H9 (cell line): ENCODE results near the gene ULK4. TPM values are rescaled to one million over a fixed set of nuclear protein-coding genes. Genes with fewer than 3 reads are reported as not detected.

Experiments used
- DNase-seq: peaks from one replicate; pipeline ENCODE4 v3.0.0-alpha.2; 2017
- H2AFZ ChIP-seq: one replicate; pipeline ENCODE4 v1.6.1; 2013; ENCODE audit warnings: mild to moderate bottlenecking, low read length, control low read depth, moderate library complexity
- H2AK5ac ChIP-seq: 2 replicates; pipeline ENCODE4 v1.6.1; 2013; ENCODE audit warnings: low read length, control low read depth, mixed read lengths; ENCODE audit not compliant: insufficient read length
- H2BK120ac ChIP-seq: one replicate; pipeline ENCODE4 v1.6.1; 2013; ENCODE audit warnings: low read depth, mild to moderate bottlenecking, low read length, control low read depth, inconsistent platforms; ENCODE audit not compliant: poor library complexity, severe bottlenecking
- H2BK12ac ChIP-seq: 2 replicates; pipeline ENCODE4 v1.6.1; 2013; ENCODE audit warnings: low read length, control low read depth, mixed read lengths, low read depth; ENCODE audit not compliant: insufficient read length
- H2BK15ac ChIP-seq: 2 replicates; pipeline ENCODE4 v1.6.1; 2013; ENCODE audit warnings: low read depth, low read length, control low read depth
- H2BK20ac ChIP-seq: one replicate; pipeline ENCODE4 v1.6.1; 2013; ENCODE audit warnings: low read depth, mild to moderate bottlenecking, low read length, control low read depth, inconsistent platforms; ENCODE audit not compliant: poor library complexity, severe bottlenecking
- H2BK5ac ChIP-seq: 2 replicates; pipeline ENCODE4 v1.6.1; 2013; ENCODE audit warnings: low read length, control low read depth, mixed read lengths; ENCODE audit not compliant: insufficient read length
- H3K14ac ChIP-seq: 2 replicates; pipeline ENCODE4 v1.6.1; 2013; ENCODE audit warnings: low read length, control low read depth; ENCODE audit not compliant: insufficient read depth
- H3K18ac ChIP-seq: 2 replicates; pipeline ENCODE4 v1.6.1; 2013; ENCODE audit warnings: low read depth, mild to moderate bottlenecking, mixed read lengths, low read length, control low read depth; ENCODE audit not compliant: insufficient read length
- H3K23ac ChIP-seq: 2 replicates; pipeline ENCODE4 v1.6.1; 2013; ENCODE audit warnings: low read length, control low read depth, mixed read lengths, low read depth; ENCODE audit not compliant: insufficient read length
- H3K23me2 ChIP-seq: 2 replicates; pipeline ENCODE4 v1.6.1; 2013; ENCODE audit warnings: low read depth, mild to moderate bottlenecking, mixed read lengths, low read length, control low read depth; ENCODE audit not compliant: insufficient read length, poor library complexity, severe bottlenecking
- H3K27ac ChIP-seq: 2 replicates; pipeline ENCODE4 v1.5.1; 2013; ENCODE audit warnings: low read length, control low read depth, mixed read lengths, low read depth; ENCODE audit not compliant: insufficient read length
- H3K27me3 ChIP-seq: 2 replicates; pipeline ENCODE4 v1.6.1; 2013; ENCODE audit warnings: low read length, control low read depth, inconsistent platforms; ENCODE audit not compliant: insufficient read depth
- H3K4ac ChIP-seq: 2 replicates; pipeline ENCODE4 v1.6.1; 2013; ENCODE audit warnings: low read depth, mild to moderate bottlenecking, control low read depth, inconsistent platforms, low read length, moderate library complexity
- H3K4me1 ChIP-seq: 2 replicates; pipeline ENCODE4 v1.6.1; 2013; ENCODE audit warnings: low read length, control low read depth, inconsistent platforms; ENCODE audit not compliant: insufficient read depth
- H3K4me2 ChIP-seq: 2 replicates; pipeline ENCODE4 v1.6.1; 2013; ENCODE audit warnings: low read length, control low read depth, mixed read lengths; ENCODE audit not compliant: insufficient read length, insufficient read depth
- H3K56ac ChIP-seq: 2 replicates; pipeline ENCODE4 v1.6.1; 2013; ENCODE audit warnings: low read depth, mild to moderate bottlenecking, mixed read lengths, low read length, control low read depth; ENCODE audit not compliant: insufficient read length
- H3K79me1 ChIP-seq: 2 replicates; pipeline ENCODE4 v1.6.1; 2013; ENCODE audit warnings: low read depth, mild to moderate bottlenecking, moderate library complexity, low read length, control low read depth, inconsistent platforms; ENCODE audit not compliant: insufficient read depth, poor library complexity, severe bottlenecking
- H3K79me2 ChIP-seq: 2 replicates; pipeline ENCODE4 v1.6.1; 2013; ENCODE audit warnings: low read length, control low read depth, inconsistent platforms; ENCODE audit not compliant: insufficient read depth
- H3K9ac ChIP-seq: 2 replicates; pipeline ENCODE4 v1.6.1; 2013; ENCODE audit warnings: low read length, control low read depth, mixed read lengths; ENCODE audit not compliant: insufficient read length; ENCODE audit errors: extremely low read depth
- H3K9me3 ChIP-seq: one replicate; pipeline ENCODE4 v1.6.1; 2013; ENCODE audit warnings: low read depth, low read length, inconsistent platforms; ENCODE audit not compliant: control insufficient read depth
- H3T11ph ChIP-seq: one replicate; pipeline ENCODE4 v1.6.1; 2013; ENCODE audit warnings: mild to moderate bottlenecking, low read length, control low read depth, inconsistent platforms
- H4K20me1 ChIP-seq: one replicate; pipeline ENCODE4 v1.6.1; 2013; ENCODE audit not compliant: control insufficient read depth, insufficient read length, insufficient read depth
- H4K5ac ChIP-seq: 2 replicates; pipeline ENCODE4 v1.6.1; 2013; ENCODE audit warnings: low read depth, mild to moderate bottlenecking, mixed read lengths, low read length, control low read depth; ENCODE audit not compliant: insufficient read length
- H4K8ac ChIP-seq: replicated peaks from 2 replicates; pipeline ENCODE4 v1.6.1; 2013; ENCODE audit warnings: low read length, control low read depth, mixed read lengths, low read depth; ENCODE audit not compliant: insufficient read length
- H4K91ac ChIP-seq: 2 replicates; pipeline ENCODE4 v1.6.1; 2013; ENCODE audit warnings: low read depth, mild to moderate bottlenecking, moderate library complexity, mixed read lengths, low read length, control low read depth; ENCODE audit not compliant: insufficient read length
- H3K27ac Mint-ChIP-seq, 3 experiments: 2 replicates in 2 of 3; 3 replicates in 1 of 3; pipeline ENCODE4 v1.8.0; 2020 to 2021; ENCODE audit warnings: mixed read lengths in 3 of 3, mild to moderate bottlenecking in 1 of 3, moderate library complexity in 1 of 3
- H3K27me3 Mint-ChIP-seq: 2 replicates; pipeline ENCODE4 v1.8.0; 2021; ENCODE audit warnings: low read depth, mild to moderate bottlenecking, moderate library complexity, mixed read lengths
- H3K36me3 Mint-ChIP-seq, 3 experiments: 2 replicates in 2 of 3; 3 replicates in 1 of 3; pipeline ENCODE4 v1.8.0; 2020 to 2021; ENCODE audit warnings: low read depth in 3 of 3, mixed read lengths in 3 of 3; ENCODE audit not compliant: insufficient read depth in 1 of 3
- H3K4me1 Mint-ChIP-seq, 2 experiments: 2 replicates each; pipeline ENCODE4 v1.8.0; 2020; ENCODE audit warnings: mixed read lengths in 2 of 2
- H3K4me3 Mint-ChIP-seq, 2 experiments: 2 replicates in 1 of 2; 3 replicates in 1 of 2; pipeline ENCODE4 v1.8.0; 2020 to 2021; ENCODE audit warnings: mild to moderate bottlenecking in 2 of 2, mixed read lengths in 2 of 2, moderate library complexity in 1 of 2
- H3K9me3 Mint-ChIP-seq, 2 experiments: 2 replicates in 1 of 2; 3 replicates in 1 of 2; pipeline ENCODE4 v1.8.0; 2020; ENCODE audit warnings: mild to moderate bottlenecking in 2 of 2, mixed read lengths in 2 of 2, moderate library complexity in 1 of 2
- CTCF ChIP-seq: fragments of 200-600 bp; sonication (generic); conservative IDR thresholded peaks from 3 replicates; pipeline ENCODE4 v1.8.0; 2021; ENCODE audit warnings: antibody characterized with exemption, mild to moderate bottlenecking
- whole genome bisulfite sequencing: extraction: QIAGEN DNeasy Blood & Tissue Kit; methylation state at CpG from one replicate; pipeline ENCODE4 v1.1.7; 2013; ENCODE audit warnings: missing lambda C conversion rate, low lambda C conversion rate, mixed read lengths; ENCODE audit not compliant: insufficient read length; ENCODE audit errors: extremely low coverage; 5-methylcytosine and 5-hydroxymethylcytosine counted together
- total RNA-seq: library from RNA; stranded (reverse); gene quantifications from 2 replicates; pipeline ENCODE4 v1.2.1, GENCODE V29; 2021

Gene ULK4
- total RNA-seq, 1 experiment from 2014 or later: 12.9 TPM

DNA sequence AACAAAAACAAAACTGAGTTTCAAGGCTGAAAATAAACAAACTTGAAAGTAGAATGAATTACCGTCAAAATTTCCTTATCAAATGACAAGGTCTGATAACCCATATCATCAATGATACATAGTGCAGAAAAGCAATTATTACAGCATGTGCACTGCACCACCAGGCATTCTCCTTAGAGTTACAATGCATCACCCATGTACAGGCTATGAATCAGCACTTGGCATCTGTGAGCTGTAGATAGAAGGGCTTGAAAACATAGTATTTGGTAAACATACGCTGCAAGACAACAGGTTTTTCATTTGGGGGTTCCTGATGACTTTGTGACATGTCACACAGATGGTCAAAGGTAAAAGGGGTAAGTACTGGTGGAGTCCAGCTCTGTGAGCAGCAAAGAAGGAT lies 497.5 kb downstream of the ULK4 start:
- no peak overlapping the region for H2AK5ac ChIP-seq

More for the DNA sequence above, 497.5 kb downstream of the ULK4 start:
- no peaks in the 10 kb centered on the region for H3K23me2 ChIP-seq
- no peak overlapping the region for H3K56ac ChIP-seq
- H3K18ac ChIP-seq: no peak overlapping the region
- H2BK20ac ChIP-seq: no peak overlapping the region
- no peak overlapping the region for H3K9ac ChIP-seq
- TF ChIP-seq CTCF: no peak
- H2AFZ ChIP-seq: no peak overlapping the region
- no peaks in the 10 kb centered on the region for H3K4me1 ChIP-seq
- no peak for DNase-seq
- no peak overlapping the region for H3K4ac ChIP-seq
- no peak overlapping the region for H2BK5ac ChIP-seq
- H2BK15ac ChIP-seq: no peak overlapping the region
- no peak overlapping the region for H3K14ac ChIP-seq
- H3K9me3 Mint-ChIP-seq: peaks cover under 1 to 2% of the 10 kb centered on the region in 2 experiments; a peak in 3 of 5 replicates
- no peak overlapping the region for H3K4me3 Mint-ChIP-seq
- H4K91ac ChIP-seq: no peak overlapping the region
- H3K9me3 ChIP-seq: no peaks in the 10 kb centered on the region
- no peaks in the 10 kb centered on the region for H3K27me3 ChIP-seq
- H4K5ac ChIP-seq: no peak overlapping the region
- H3T11ph ChIP-seq: no peak overlapping the region
- no peak overlapping the region for H2BK12ac ChIP-seq
- no CpG with 5 or more reads among the region's 2 CpGs for WGBS
- H3K27ac Mint-ChIP-seq: no peak overlapping the region
- no peak overlapping the region for H4K8ac ChIP-seq
- H2BK120ac ChIP-seq: no peak overlapping the region
- no peak overlapping the region for H3K27ac ChIP-seq
- no peaks in the 10 kb centered on the region for H3K79me1 ChIP-seq
- no peaks in the 10 kb centered on the region for H4K20me1 ChIP-seq
- peaks cover 0 to 7% (median under 1%) of the 10 kb centered on the region in 3 experiments; a peak in 4 of 7 replicates for H3K36me3 Mint-ChIP-seq
- H3K4me1 Mint-ChIP-seq: peaks cover 11% of the 10 kb centered on the region in 2 experiments
- H3K27me3 Mint-ChIP-seq: no peaks in the 10 kb centered on the region
- no peak overlapping the region for H3K23ac ChIP-seq
- no peaks in the 10 kb centered on the region for H3K79me2 ChIP-seq
- no peak overlapping the region for H3K4me2 ChIP-seq
